ENCODE results near the gene NR2E1. TPM values are rescaled to one million over a fixed set of nuclear protein-coding genes. Genes with fewer than 3 reads are reported as not detected.

Gene NR2E1
- polyA plus RNA-seq, 1 of the 3 experiments (the other 2 are of a cell fraction): not detected

DNA sequence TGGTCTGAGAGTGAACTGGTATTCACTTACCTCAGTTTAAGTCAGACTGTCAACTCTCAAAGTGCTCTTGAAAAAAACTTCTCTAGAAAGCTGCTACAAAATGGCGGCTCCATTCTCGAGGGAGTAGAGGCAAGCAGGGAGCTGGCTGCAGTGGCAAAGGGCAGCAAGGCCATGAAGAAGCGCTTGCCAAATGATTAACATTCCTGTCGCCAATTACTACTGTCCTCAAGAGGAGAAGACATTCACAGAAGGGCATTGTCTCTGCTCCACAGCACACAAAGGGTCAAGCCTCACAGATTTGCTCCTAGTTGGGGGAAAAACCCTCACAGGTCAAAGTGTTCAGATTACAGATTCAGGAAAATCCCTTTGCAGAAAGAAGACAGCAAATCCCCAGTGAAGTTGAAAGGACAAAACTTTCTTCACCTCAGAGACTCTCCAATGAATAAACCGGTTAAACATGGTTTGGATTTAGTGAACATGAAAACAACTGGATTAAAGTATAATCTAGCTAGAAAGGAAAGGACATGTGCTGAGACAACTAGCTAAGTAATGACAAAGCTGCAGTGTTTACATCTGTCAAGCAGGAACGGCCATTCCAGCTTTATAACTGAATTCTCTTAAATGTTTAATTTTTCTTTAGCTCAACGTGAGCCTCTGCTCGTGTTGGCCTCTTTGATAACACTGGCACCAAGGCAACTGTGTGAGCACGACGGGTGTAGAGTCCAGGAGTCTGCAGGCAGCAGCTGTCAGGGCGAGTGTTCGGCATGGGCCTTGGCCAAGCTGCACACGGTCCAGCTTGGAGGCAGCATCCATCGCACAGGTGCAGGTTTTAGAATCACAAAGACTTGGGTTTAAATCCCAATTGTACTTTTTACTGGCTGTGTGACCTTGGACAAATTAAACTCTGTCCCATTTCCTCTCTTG is 37.6 kb downstream of the NR2E1 start:
- ChIA-PET POLR2A (interaction anchor here (0.6 kb wide), 1 partner anchor 15 kb away, joined by 3 read pairs; no protein-coding TSS in a partner anchor), CTCF (interaction anchor here (0.9 to 2.1 kb wide), 2 partner anchors 10 to 288 kb away, joined by 3 to 6 read pairs; no protein-coding TSS in a partner anchor)
- Histone ChIP-seq H3K4me3 (ENCODE audit: low read depth in 2 of 2, low read length in 1 of 2) (no peak overlapping the region), H3K27me3 (ENCODE audit: insufficient read depth) (no peaks in the 10 kb centered on the region), H3K79me2 (ENCODE audit: insufficient read depth) (no peaks in the 10 kb centered on the region), H3K9me3 (no peaks in the 10 kb centered on the region), H3K9me2 (no peaks in the 10 kb centered on the region), H3K9ac (no peak overlapping the region), H3F3A (replicated peaks; ENCODE audit: insufficient read depth) (no peaks in the 10 kb centered on the region), H2AFZ (ENCODE audit: low read depth) (no peak overlapping the region), H3K4me2 (no peak overlapping the region), H3K36me3 (replicated peaks in 1 of 2; ENCODE audit: control insufficient read depth in 1 of 2, insufficient read depth in 2 of 2, low read length in 1 of 2) (no peaks in the 10 kb centered on the region), H4K20me1 (ENCODE audit: insufficient read depth) (no peaks in the 10 kb centered on the region), H3K4me1 (ENCODE audit: control insufficient read depth in 1 of 2, insufficient read depth in 2 of 2, low read depth in 1 of 2, low read length in 1 of 2) (no peaks in the 10 kb centered on the region), H3K27ac (ENCODE audit: low read depth in 2 of 2, low read length in 1 of 2) (no peak overlapping the region)
- 93% methylated on average over 12 of the region's 14 CpGs for WGBS (ENCODE audit: low lambda C conversion rate)
- no peak for TF ChIP-seq MEF2A (IDR thresholded peaks at IDR 0.05; ENCODE audit: borderline replicate concordance, low read depth)
- TF ChIP-seq, protein P1, sequence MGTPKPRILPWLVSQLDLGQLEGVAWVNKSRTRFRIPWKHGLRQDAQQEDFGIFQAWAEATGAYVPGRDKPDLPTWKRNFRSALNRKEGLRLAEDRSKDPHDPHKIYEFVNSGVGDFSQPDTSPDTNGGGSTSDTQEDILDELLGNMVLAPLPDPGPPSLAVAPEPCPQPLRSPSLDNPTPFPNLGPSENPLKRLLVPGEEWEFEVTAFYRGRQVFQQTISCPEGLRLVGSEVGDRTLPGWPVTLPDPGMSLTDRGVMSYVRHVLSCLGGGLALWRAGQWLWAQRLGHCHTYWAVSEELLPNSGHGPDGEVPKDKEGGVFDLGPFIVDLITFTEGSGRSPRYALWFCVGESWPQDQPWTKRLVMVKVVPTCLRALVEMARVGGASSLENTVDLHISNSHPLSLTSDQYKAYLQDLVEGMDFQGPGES (IDR thresholded peaks at IDR 0.05; ENCODE audit: low read depth, low read length): no peak
- no peak for TF ChIP-seq YY1 (IDR thresholded peaks at IDR 0.05; ENCODE audit: low read depth)
- TF ChIP-seq, protein P2, sequence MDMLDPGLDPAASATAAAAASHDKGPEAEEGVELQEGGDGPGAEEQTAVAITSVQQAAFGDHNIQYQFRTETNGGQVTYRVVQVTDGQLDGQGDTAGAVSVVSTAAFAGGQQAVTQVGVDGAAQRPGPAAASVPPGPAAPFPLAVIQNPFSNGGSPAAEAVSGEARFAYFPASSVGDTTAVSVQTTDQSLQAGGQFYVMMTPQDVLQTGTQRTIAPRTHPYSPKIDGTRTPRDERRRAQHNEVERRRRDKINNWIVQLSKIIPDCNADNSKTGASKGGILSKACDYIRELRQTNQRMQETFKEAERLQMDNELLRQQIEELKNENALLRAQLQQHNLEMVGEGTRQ (IDR thresholded peaks at IDR 0.05; ENCODE audit: borderline replicate concordance, low read depth, low read length): no peak
- TF ChIP-seq NFIC (IDR thresholded peaks at IDR 0.05; ENCODE audit: borderline replicate concordance): no peak
- no peak for TF ChIP-seq EZH2phosphoT487 (IDR thresholded peaks at IDR 0.05; ENCODE audit: borderline replicate concordance, low read depth)
- TF ChIP-seq GABPA (IDR thresholded peaks at IDR 0.05; ENCODE audit: low read depth): no peak
- no peak for TF ChIP-seq TCF12 (IDR thresholded peaks at IDR 0.05)
- no peak for TF ChIP-seq JUND (IDR thresholded peaks at IDR 0.05)
- no peak for TF ChIP-seq CHD2 (IDR thresholded peaks at IDR 0.05; ENCODE audit: low read length, partially characterized antibody)
- no peak for TF ChIP-seq RCOR1 (IDR thresholded peaks at IDR 0.05; ENCODE audit: low read length)
- DNase-seq: no peak

DNA sequence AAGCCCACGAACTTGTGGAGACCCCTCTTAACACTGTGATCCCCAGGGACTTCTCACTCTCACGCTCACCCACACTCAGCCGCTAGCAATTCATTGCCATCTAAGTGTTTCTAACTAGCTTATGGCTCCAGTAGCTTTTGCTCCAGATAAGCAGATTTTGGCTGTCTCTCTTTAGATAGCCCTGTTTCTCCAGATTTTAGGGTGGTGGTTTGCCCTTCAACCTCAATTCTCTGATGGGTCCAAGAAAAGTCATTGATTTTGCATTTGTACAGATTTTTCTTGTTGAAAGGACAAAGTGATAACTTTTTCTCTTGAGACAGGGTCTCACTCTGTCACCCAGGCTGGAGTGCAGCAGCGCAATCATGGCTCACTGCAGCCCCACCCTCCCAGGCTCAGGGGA is 41.2 kb downstream of the NR2E1 start:
- Histone ChIP-seq H3K9me2 (no peaks in the 10 kb centered on the region), H3K4me1 (ENCODE audit: control insufficient read depth in 1 of 2, insufficient read depth in 2 of 2, low read depth in 1 of 2, low read length in 1 of 2) (no peaks in the 10 kb centered on the region), H2AFZ (ENCODE audit: low read depth) (no peak overlapping the region), H3K4me3 (ENCODE audit: low read depth in 2 of 2, low read length in 1 of 2) (no peak overlapping the region), H3K36me3 (replicated peaks in 1 of 2; ENCODE audit: control insufficient read depth in 1 of 2, insufficient read depth in 2 of 2, low read length in 1 of 2) (peaks cover 8 to 15% of the 10 kb centered on the region in 2 experiments), H3K27ac (ENCODE audit: low read depth in 2 of 2, low read length in 1 of 2) (no peak overlapping the region), H3K4me2 (no peak overlapping the region), H3K79me2 (ENCODE audit: insufficient read depth) (no peaks in the 10 kb centered on the region), H3F3A (replicated peaks; ENCODE audit: insufficient read depth) (no peaks in the 10 kb centered on the region), H3K9ac (no peak overlapping the region), H3K27me3 (ENCODE audit: insufficient read depth) (no peaks in the 10 kb centered on the region), H3K9me3 (no peaks in the 10 kb centered on the region), H4K20me1 (ENCODE audit: insufficient read depth) (no peaks in the 10 kb centered on the region)
- POLR2A ChIA-PET: no interaction called here
- CTCF ChIA-PET: interaction anchor here (1.1 kb wide), 1 partner anchor 9 kb away, joined by 3 read pairs; no protein-coding TSS in a partner anchor
- no peak for DNase-seq
- 94% methylated on average over 4 of the region's 4 CpGs for WGBS (ENCODE audit: low lambda C conversion rate)
- TF ChIP-seq RAD21 (IDR thresholded peaks at IDR 0.05; ENCODE audit: low read length) (no peak), FOXM1 (IDR thresholded peaks at IDR 0.05; ENCODE audit: low read depth) (no peak), EZH2phosphoT487 (IDR thresholded peaks at IDR 0.05; ENCODE audit: borderline replicate concordance, low read depth) (no peak), RFX5 (IDR thresholded peaks at IDR 0.05; ENCODE audit: low read length) (no peak), TAF1 (IDR thresholded peaks at IDR 0.05; ENCODE audit: borderline replicate concordance, low read depth, low read length) (no peak), MXI1 (IDR thresholded peaks at IDR 0.05; ENCODE audit: low read depth, low read length) (no peak), EP300 (IDR thresholded peaks at IDR 0.05; ENCODE audit: borderline replicate concordance in 1 of 2, low read depth in 1 of 2, low read length in 1 of 2) (no peak)
- TF ChIP-seq, protein P3, sequence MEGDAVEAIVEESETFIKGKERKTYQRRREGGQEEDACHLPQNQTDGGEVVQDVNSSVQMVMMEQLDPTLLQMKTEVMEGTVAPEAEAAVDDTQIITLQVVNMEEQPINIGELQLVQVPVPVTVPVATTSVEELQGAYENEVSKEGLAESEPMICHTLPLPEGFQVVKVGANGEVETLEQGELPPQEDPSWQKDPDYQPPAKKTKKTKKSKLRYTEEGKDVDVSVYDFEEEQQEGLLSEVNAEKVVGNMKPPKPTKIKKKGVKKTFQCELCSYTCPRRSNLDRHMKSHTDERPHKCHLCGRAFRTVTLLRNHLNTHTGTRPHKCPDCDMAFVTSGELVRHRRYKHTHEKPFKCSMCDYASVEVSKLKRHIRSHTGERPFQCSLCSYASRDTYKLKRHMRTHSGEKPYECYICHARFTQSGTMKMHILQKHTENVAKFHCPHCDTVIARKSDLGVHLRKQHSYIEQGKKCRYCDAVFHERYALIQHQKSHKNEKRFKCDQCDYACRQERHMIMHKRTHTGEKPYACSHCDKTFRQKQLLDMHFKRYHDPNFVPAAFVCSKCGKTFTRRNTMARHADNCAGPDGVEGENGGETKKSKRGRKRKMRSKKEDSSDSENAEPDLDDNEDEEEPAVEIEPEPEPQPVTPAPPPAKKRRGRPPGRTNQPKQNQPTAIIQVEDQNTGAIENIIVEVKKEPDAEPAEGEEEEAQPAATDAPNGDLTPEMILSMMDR (IDR thresholded peaks at IDR 0.05): no peak
- TF ChIP-seq, protein P4, sequence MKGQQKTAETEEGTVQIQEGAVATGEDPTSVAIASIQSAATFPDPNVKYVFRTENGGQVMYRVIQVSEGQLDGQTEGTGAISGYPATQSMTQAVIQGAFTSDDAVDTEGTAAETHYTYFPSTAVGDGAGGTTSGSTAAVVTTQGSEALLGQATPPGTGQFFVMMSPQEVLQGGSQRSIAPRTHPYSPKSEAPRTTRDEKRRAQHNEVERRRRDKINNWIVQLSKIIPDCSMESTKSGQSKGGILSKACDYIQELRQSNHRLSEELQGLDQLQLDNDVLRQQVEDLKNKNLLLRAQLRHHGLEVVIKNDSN (IDR thresholded peaks at IDR 0.05; ENCODE audit: borderline replicate concordance, low read depth): no peak
- TF ChIP-seq, protein P1 (IDR thresholded peaks at IDR 0.05; ENCODE audit: low read depth, low read length): no peak
- TF ChIP-seq, protein P5, sequence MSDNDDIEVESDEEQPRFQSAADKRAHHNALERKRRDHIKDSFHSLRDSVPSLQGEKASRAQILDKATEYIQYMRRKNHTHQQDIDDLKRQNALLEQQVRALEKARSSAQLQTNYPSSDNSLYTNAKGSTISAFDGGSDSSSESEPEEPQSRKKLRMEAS (IDR thresholded peaks at IDR 0.05; ENCODE audit: low read depth): no peak
